Dermis microvascular lymphatic vessel endothelial cell (primary cell): ENCODE results near the gene API5. TPM values are rescaled to one million over a fixed set of nuclear protein-coding genes. Genes with fewer than 3 reads are reported as not detected.
"Not testable (repeated sequence)": the region's sequence is repeated elsewhere in the genome, so short reads cannot be mapped to it uniquely, and the experiment has no call there.

Experiments used
- DNase-seq, 2 donors: peaks; one replicate each; pipeline versions ENCODE4 v3.0.0 to v3.0.0-alpha.2; 2010; ENCODE audit warnings: low read depth in 2 of 2
- total RNA-seq: library from RNA; depleted of rRNA; stranded (reverse); fragments of >200 nt; gene quantifications from 2 replicates; pipeline ENCODE4 v1.2.1, GENCODE V29; 2014

API5 gene
- 55.0 and 59.1 TPM in 2 replicates for total RNA-seq

DNA sequence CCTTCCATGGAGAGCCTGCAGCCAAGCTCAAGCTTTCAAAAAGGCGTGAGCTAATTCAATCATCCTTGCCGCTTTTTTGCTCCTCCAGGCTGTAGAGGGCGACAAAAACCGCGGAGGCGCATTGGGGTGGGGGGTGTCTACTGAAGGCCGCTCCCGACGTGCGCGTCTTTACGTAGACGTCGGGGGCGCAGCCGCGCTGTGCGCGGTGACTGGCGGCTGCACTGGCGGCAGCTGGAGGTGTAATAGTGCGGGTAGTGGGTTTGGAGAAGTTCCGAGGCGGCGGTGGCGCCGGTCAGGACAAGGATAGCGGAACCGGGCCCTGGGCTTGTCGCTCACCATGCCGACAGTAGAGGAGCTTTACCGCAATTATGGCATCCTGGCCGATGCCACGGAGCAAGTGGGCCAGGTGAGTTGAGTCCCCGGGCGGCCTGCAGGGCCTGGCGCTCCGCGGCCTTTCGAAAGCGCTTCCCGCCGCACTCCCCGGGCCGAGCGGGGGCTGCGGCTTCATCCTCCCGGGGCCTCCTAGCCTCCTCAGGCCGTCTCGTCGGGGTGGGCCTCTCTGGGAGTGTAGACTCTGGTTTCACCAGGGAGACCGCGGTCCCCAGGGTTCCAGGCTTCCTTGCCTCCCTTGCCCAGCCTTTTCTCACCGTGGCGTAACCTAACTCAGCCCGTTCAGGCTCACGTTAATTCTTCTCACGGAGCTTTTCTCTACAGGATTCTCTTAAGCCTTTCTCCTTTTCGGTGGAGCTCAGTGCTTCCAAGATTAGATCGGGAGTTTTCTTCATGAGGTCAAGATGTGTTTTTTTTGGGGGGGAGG is at the start of gene API5:
Gene API5 (plus strand): TSS at position 206 of the 817 bp plus-strand sequence. CDS start 132 bp downstream, at position 338.
- peak; percentile 86 to 97 for DNase-seq

DNA sequence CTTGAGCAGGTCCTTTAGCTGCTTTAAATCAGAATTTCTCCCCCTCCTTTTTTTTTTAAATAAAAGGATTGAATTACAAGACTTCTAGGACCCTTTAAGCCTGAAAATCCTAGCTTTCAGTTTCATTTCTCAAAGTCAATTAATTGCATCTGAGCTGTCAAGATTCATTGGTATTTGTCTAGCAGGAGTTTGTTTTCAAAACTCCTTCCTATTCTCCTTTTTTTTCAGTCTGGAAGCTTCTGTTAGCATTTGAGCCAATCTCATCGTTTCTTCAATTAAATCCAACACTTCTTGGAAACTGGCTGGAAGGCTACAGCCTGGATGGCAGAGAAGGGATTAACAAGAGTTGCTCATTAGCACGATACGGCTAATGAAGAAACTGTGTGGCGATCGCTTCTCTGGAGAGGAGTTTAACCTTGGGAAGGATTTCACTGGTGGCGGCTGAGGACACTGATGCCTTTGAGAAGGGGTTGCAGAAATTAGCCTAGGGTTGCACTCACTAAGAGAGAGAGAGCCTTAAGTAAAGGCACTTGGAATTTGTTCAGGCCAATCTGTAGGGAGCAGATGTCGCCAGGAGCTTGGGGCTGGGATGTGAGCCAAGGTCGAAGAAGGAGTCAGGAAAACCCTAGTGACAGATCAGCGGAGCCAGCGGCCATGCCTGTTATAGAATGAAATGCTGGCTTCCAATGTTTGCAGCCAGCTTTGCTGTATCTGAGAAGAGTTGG is 43.8 kb upstream of the API5 start:
- no peak for DNase-seq

DNA sequence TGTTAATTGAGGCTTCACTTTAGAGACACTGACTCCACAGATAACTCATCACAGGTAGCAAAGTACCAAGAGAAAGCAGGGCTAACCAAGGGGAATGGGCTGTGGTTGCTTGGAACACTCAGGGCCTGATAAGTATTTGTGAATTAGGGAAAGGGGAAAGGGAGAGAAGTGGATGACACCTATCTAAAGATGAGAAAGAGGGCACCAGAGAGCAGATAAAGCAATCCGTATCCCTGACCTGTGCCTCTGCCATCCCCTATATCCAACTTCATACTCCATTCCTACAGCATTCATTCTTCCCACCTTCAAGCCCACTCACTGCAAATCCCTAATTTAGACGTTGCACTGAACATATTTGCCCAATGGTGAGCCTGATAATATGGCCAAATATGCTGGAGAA is 43.0 kb upstream of the API5 start:
- no peak for DNase-seq

DNA sequence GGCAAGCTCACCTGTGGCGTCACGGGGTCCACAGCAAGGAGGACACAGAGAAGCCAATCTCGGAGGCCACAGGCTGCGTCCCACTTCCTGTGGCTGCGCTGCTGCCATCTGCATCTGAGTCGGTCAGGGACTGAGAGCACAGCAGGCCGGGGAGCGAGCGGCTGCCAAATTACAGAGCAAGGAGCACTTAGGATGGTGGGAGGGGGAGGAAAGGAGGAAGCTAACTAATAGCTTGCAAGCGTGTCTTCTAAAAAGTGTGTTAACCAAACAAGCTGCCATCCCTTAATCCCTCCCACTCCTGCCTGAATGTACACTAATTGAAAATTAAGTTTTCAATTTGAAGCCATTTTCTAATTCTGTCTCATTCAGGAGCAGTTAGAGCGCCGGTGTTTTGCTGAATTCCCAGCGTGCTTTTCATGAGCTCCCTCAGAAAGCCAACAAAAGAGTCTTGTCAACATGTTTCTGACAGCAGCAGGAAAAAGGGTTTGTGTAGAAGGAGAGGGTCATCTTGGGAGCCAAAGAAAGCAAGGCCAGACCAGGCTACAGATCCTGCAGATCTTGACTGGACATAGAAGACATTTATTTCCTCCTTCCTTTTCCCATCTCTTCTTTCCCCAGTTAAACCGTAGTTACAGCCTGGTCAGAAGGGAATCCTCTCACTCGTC is 42.4 kb upstream of the API5 start:
- DNase-seq = no peak

DNA sequence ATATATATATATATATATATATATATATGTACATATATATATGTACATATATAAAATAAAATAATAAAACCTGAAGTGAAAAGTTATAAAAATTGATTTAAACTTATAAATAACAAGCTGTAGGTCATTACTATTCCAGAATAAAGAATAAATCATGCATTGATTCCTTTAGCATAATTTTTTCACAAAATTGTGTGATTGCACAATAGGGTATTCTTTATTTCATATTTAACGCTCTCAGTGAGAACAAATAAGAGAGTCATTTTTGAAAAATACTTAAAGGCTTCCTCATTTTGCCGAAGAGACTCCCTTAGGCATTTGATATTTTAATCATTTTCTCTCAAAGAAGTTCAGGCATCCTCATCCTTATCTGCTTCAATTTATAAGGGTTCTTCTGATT is 41.3 kb upstream of the API5 start:
- no peak for DNase-seq

DNA sequence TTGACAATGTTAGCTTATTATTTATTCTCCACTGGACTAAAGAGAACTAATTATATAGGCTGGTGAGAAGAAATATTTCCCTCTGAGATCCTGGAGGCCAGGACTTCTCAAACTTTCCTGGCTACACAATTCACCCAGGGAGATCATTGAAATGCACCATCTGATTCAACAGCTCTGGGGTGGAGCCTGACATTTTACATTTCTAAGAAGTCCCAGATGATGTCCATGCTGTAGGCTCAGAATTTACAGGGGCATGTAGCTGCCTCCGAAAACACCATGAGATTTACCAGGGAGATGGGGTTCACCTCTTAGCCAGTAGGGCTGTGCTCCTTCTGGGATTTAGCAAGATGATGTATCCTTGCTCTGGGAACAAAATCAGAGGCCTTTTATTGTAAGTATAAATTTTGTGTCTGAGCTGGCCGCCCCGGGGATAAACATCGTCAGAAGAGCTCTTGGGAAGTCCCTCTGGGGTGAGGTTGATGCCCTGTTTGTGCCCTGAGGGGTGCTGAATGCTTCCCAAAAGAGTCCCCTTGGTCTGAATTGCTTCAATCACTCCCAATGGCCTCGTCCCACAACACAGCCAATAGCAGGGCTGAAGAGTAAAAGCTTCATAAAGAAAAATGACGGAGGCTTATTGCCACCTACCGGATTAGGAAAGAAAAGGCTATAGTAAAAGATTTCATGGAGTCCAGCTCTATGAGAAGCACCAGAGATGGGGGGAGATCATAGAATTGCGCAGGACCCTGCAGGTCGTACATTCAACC is 33.4 kb upstream of the API5 start:
- peak in 1 of 2 donors; percentile 29 for DNase-seq

DNA sequence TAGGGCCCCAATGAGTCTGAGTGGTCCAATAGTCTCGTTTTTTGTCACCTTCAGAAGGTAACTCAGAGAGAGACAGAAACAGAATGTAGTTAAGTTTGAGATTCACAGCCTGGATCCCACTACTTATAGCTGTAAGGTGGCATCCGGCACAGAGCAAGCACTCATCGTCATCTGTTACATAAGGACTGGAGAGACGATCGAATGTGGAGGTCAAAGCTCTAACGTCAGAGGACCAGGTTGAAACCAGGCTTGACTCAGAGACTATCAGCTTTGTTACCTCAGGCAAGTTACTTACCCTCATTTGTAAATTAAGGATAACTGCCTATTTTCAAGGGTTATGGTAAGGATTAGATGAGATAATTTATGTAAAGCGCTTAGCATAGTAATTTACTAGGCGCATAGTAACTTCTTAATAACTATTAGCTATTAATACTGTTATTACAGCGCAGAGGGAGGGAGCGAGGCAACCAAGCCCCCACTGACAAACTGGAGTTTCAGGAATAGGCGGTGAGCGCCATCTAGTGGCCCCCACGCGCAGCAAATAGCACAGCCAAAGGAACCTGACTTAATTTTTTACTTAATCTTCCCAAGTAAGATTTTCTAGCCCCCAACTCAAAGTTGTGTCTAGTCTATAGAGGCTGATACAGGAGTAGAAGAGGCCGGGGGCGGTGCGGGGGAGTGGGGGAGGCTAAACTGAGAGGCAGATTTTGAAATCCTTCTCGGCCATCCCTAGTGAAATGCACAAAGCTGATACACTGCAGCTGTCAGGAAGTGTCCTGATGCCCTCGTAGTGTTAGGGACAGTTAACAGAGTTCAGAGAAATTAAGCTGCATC is 29.0 kb upstream of the API5 start:
- DNase-seq = peak; percentile 3 to 45

DNA sequence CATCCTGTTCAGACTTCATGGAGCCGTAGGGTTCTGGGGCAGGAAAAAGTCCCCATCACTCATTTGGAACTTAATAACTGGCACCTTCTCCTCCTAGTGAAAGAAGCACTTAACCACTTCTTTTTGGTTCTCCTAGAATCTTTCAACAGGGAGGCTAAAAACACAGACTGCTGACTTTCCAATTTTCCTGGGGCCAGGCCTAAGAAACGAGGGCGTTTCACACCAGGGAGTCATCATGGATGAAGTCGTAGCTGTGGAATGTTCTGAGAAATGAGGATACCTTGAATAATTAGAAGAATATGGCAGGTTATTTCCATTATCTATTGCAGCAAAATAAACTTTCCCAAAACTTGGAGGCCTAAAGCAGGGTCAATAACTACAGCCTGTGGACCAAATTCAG is 26.0 kb upstream of the API5 start:
- DNase-seq = no peak

DNA sequence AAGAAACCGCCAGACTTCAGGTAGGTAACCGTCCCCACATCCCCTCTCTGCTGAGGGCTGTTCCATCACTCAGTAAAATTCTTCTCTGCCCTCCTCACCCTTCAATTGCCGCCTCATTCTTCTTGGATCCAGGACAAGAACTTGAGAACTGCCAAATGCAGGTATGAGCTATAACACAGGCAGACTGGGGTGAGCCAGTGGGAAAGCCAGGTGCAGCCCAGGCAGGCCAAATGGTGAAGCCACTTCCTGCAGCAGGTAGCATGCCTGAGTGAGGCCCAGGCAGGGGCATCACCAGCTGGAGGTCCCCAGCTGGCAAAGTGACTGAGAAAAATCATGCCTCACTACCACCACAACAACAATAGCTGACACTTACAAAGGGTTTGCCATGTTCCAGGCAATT is 22.4 kb upstream of the API5 start:
- no peak for DNase-seq

DNA sequence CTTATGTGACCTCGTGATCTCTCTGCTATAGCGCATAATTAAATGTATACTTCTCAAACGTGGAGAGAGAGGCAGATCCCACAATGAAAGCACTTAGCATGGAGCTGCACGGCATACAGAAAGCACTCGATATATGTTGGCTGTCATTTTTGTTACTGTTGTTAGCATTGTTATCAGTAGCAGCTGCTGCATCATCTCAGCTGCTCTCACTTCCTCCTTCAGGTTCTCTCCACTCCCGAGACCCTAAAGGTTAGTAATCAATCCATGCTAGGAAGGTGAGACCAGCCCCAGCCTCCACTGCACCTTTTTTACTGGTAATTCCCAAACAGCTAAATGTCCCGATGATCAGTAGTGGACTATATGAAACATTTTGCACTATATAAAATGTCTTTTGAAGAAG is 13.4 kb upstream of the API5 start:
- DNase-seq = no peak

DNA sequence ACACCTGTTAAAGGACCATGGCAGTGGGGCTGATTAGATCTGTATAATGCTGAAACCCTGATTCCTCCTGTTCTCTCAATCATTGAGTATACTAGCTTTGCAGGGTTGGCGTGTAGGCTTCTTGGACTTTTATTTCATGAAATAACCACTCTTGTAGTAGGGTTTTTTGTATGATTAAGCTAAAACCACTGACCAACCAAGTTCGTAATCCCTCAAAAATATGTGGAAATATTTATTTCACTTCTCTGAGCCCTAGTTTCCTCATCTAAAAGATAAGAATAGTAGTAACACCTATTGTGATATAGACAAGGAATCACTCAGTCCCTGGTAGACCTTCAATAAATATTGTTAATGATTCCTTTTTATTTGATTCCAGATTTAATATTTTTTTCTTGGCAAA is 4.2 kb downstream of the API5 start:
- no peak for DNase-seq

DNA sequence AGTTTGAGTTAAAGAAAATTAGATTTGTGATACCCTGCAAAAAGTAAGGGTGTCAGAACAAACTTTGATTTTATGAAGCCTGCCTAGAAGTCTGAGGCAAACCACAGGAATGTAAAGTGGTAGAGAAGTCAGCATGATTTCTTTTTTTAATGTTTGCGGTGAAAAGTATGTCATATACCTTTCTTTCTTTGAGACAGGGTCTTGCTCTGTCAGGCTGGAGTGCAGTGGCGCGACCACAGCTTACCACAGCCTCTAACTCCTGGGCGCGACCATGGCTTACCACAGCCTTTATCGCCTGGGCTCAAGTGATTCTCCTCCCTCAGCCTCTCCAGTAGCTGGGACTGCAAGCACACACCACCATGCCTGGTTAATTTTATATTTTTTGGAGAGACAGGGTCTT is 4.7 kb downstream of the API5 start:
- DNase-seq = no peak

DNA sequence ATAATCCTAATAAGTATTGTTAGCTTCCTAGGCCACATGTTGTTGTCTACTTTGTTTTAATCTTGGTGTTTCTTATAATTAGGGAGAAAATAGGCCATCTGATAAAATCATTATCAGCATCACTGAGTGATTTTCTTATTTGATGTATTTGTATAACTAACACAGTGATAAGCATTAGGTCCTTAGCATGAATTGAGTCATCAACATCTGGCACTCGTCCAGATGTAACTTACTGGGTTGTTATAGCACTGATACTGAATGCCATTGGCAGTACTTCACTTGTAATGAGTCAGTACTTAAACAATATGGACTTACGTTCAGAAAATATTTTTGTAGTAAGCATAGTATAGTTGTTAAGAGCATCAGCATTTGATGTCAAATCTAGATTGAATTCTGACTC is 16.2 kb downstream of the API5 start:
- DNase-seq = peak; percentile 68 to 97

DNA sequence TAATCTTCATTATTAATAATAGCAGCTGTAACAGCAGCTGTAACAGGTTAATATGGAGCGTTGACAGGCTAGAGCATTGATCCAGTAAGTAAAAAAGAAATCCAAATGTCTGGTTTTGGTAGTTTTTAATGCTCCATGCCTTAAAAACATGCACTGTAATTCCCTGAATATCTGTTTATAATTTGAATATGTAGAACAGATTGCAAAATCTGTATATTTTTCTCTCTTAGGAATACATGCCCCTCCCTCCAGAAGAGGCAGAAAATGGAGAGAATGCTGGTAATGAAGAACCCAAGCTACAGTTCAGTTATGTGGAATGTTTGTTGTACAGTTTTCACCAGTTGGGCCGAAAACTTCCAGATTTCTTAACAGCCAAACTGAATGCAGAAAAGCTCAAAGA is 16.7 kb downstream of the API5 start:
- no peak for DNase-seq

DNA sequence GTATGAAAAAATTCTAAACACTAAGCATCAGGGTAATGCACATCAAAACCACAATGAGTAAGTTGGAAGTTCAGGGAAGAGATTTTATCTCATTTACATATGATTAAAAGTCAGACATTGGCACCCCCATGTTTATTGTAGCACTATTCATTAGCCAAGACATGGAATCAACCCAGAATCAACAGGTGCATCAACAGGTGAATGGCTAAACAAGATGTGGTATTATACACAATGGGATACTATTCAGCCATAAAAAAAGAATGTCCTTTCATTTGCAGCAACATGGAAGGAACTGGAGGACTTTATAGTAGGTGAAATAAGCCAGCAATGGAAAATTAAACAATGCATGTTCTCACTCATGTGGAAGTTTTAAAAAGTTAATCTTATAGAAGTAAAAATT is 29.4 kb downstream of the API5 start:
- no peak for DNase-seq

DNA sequence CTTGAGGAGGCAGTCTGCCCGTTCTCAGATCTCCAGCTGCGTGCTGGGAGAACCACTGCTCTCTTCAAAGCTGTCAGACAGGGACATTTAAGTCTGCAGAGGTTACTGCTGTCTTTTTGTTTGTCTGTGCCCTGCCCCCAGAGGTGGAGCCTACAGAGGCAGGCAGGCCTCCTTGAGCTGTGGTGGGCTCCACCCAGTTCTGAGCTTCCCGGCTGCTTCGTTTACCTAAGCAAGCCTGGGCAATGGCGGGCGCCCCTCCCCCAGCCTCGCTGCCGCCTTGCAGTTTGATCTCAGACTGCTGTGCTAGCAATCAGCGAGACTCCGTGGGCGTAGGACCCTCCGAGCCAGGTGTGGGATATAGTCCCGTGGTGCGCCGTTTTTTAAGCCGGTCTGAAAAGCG is 39.6 kb downstream of the API5 start:
- DNase-seq = not testable (repeated sequence)

DNA sequence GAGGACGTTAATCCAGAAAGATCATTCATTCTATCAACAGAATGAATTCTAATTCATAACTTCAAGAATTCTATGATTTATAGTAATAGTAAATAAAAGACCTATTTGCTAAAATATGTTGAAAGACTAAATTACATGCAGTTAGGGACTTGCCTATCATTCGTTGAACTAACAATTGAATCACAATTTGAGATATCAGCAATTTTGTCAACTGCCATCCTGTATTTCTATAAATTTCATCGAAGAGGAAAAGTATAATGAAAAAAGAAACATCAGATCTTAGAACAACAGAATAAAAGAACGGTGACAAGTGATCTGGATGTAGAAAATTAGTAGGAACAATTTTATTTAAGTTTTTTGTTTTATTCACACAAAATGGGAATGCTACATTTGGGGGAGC is 42.5 kb downstream of the API5 start:
- no peak for DNase-seq

DNA sequence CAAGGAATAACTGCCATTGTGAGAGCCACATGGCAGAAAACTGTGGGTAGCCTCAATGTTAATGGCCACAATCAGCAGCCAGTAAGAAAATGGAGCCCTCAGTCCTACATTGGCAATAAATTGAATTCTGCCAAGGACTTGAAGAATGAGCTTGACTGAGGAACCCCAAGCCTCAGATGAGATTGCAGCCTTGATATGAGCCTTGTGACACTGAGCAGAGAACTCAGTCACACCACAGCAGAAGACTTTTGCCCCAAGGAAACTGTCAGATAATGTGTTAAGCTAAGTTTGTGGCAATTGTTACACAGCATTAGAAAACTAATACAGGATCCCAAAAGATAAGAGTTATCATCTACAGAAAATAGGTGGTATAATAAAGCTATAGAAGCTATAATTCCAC is 44.5 kb downstream of the API5 start:
- no peak for DNase-seq

DNA sequence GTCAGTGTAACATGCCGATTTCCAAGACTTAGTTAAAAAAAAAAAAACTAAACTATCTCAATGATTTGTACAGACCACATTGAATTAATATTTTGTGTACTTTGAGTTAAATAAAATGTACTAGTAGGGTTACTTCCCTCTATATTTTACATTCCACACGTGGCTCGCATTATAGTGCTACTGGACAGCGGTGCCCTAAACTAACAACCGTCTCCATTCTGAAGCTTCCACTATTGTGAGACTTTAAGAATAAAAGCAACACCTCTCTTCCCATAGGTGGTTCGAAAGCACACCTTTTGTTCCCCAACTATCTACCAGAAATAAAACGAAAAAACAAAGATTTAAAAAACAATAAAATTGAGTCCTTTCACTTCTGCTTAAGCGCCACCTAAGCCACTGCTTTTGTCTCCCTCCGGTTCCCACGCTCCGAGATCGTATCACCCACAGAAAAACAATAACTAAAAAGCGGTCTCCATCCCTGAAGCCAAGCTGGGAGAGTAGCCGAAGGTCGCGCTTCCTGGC is 46.5 kb downstream of the API5 start:
- no peak for DNase-seq

DNA sequence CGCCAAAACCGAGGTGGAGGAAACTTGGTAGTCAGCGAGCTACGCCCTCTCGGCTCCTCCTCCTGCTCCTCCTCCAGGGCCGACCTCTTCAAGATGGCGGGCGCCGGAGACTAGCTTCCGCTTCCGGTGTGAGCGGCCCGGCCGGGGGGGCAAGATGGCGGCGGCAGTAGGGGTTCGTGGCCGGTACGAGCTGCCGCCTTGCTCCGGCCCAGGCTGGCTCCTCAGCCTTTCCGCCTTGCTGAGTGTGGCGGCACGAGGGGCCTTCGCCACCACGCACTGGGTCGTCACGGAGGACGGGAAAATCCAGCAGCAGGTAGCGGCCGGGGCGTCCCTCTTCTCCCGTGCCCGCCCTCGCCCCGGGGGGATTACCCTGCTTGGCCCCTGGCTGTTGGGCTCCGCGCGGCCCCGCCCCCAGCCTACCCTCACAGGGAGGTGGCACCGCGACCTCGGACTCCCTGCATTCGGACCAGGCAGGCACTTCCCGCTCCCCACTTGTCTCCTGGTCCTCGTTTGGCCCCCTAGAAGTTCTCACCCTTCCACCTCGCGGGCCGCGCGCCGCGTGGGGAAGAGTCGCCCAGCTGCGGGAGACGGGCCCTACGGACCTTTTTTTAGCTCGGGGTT is 47.1 kb downstream of the API5 start, which contains the start of gene TTC17:
Gene TTC17 (plus strand): TSS at position 120 of the 621 bp plus-strand sequence. CDS start 35 bp downstream, at position 155.
- peak; percentile 73 to 93 for DNase-seq
